HG03095 (cell line): ENCODE results near the gene DDX41.
"Not testable (repeated sequence)": the region's sequence is repeated elsewhere in the genome, so short reads cannot be mapped to it uniquely, and the experiment has no call there.

Source experiments
- ATAC-seq: cut with Tn5 transposase; IDR thresholded peaks from one replicate; pipeline ENCODE4 v1.9.1; 2021; ENCODE audit warnings: moderate library complexity; ENCODE audit not compliant: unreplicated experiment

Gene DDX41

DNA sequence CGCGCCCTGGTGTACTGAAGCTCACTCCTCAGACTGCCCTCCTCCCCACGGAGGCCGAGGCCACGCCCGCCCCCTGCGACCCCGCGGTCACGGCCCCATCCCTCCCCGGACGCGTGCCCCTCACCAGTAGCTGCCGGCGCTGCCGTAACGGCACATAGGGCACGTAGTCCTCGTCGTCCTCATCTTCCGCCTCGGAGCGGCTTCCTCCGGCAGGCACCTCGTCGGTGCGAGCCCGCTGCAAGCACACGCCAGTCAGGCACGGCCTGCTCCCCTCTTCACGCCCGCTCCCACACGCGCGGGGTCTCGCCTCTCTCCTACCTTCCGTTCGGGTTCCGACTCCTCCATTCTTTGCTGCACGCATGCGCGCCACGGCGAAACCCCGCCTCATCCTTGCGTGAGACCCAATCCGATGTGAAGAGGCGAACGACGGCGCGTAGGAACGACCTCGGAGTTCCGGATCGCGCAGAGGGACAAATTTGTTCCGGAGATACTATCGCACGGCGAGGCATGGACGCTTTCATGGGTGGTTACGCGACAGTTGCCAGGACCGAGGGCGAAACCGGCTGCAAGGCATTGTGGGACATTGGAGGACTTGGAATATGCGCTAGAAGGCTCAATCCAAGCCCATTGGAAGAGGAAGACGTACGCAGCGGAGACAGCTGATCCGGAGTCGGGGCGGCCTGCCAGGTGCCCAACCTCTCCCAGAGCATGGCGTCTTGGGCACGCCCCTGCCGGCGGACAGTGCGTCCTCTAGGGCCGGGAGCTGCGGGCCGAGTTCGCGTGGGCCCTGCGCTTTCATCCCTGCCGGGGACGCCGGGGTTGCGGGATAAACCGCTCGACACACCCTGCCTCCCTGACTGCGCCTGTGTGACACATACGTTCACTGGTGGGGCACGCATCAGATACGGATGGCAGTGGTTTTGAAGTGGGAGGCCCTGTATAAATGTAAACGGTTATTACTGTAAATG is at the start of gene DDX41:
Gene DDX41, minus strand, starts transcription at position 361 of the 968 bp plus-strand sequence. Its CDS starts 16 bp downstream, at position 345.
- ATAC-seq: peak; percentile 69

DNA sequence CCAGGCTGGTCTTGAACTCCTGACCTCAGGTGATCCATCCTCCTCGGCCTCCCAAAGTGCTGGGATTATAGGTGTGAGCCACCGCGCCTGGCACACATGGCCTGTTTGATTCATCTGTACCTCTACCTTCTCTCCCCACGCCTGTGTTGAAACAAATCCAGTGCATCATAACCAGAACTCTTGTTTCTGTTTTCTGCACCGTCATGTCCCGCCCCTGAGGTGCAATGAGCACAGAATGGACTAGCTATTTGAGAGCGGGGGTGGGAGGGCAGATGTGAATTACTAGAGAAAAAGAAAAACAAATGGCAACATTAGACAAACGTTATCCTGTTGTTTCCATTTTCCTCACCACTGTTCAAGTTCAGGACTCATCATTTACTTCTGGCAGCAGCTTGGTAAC is 48.3 kb upstream of the DDX41 start:
- ATAC-seq: no peak

DNA sequence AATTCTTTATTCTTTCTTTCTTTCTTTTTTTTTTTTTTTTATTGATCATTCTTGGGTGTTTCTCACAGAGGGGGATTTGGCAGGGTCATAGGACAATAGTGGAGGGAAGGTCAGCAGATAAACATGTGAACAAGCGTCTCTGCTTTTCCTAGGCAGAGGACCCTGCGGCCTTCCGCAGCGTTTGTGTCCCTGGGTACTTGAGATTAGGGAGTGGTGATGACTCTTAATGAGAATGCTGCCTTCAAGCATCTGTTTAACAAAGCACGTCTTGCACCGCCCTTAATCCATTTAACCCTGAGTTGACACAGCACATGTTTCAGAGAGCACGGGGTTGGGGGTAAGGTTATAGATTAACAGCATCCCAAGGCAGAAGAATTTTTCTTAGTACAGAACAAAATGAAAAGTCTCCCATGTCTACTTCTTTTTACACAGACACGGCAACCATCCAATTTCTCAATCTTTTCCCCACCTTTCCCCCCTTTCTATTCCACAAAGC is 42.7 kb upstream of the DDX41 start:
- not testable (repeated sequence) for ATAC-seq

- ATAC-seq: no peak
Measured at GRCh38 chr5:177557796-177558195, 41.0 kb upstream of the DDX41 start.

- no peak for ATAC-seq
Measured at GRCh38 chr5:177557041-177557647, 40.4 kb upstream of the DDX41 start.

DNA sequence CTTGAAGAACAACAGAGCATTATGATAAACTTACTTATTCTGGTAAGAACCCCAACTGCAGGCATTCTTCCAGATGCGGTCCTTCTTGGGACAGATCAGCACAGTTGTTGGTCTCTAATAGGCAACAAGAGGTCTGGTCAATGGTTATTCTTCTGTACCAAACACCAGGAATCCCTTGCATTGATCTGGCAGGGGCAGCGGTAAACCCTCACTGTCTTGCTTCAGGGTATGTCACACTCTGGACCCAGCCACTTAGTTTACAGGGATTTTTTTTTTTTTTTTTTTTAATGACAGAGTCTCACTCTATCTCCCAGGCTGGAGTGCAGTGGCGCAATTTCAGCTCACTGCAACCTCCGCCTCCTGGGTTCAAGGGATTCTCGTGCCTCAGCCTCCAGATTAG is 38.9 kb upstream of the DDX41 start:
- ATAC-seq: no peak

- no peak for ATAC-seq
Measured at GRCh38 chr5:177555228-177555627, 38.5 kb upstream of the DDX41 start.

DNA sequence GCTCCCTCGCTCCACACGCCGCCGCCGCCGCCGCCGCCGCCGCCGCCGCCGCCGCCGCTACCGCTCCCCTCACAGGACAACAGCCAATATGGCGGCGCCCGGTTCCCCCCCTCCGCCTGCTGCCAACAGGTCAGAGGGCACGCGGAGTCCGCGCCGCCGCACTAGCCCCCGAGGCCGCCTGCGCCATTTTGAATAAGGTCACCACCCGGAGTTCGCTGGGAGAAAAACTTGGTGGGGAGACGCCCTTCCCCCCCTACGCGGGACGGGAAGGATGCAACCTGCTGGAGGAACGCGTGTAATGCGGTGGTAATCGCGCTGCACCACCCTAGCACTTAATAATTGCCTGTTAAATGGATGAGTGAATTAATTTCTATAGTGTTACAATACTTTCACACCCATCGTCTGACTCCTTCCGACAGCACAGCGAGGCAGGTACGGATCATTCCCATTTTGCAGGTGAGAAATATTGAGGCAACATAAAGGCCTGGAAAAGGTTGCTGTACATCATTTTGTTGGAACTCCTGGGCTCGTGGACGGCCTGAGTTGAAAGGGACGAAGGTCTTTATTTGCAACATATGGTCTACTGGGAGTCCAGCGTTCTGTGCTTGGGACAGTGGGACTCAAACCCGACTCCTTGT is 37.8 kb upstream of the DDX41 start, which contains the start of gene FAM193B:
Gene FAM193B, minus strand, starts transcription at position 90 of the 638 bp plus-strand sequence. CDS start 105 bp downstream, outside the sequence.
- ATAC-seq: peak; percentile 91

DNA sequence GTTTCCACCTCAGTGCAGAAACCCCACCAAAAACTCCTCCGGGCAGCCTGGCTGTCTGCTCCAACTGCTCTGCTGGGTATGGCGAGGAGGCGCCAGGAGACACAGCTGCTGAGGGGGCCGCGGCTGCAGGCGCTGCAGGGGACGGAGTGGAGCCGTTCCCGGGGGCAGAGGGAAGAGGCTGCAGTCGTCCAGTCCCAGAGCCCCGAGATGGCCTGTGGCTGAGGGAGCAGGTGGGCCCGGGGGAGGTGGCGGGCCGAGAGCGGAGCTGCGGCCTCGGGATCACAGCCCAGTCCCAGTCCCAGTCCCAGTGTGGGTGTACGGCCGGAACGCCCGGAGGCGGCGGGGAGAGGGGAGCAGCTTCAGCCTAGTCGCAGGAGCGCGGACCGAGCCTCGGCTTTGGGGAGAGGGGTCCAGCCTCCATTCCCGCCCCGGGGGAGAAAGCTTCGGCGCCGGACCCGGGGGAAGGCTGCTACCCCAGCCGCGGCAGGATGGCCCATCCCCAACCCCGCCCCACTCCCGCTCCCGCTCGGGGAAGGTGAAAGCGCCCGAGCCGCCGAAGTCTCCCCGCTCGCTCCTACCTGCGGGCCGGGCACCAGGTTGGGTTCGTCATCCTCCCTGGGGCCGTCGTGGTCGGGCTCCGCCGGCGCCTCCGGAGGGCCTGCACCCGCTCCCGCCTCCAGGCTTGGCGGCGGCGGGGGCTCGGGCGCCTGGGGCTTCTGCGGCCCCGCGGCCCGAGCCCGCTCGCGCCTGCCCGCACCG is 37.1 kb upstream of the DDX41 start:
- peak; percentile 40 for ATAC-seq

GRCh38 chr5:177552839-177553455 is 36.2 kb upstream of the DDX41 start:
- no peak for ATAC-seq

DNA sequence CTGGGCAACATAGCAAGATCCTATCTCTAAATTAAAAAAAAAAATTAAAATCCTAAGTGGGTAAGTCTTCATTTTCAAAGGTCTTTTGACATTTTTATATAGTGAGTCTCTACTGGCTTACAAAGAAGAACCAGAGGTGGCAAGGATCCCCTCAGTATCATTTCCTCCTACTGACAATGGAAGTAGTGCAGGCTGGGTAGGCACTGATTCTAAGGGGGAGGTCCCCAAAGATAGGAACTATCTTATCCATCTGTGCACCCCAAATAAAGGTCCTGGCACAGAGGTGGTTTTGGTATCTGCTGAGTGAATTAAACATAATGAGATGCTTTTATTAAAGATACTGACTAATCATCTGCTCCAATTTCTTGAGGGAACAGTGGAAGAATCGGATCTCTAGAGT is 33.4 kb upstream of the DDX41 start:
- ATAC-seq: no peak

DNA sequence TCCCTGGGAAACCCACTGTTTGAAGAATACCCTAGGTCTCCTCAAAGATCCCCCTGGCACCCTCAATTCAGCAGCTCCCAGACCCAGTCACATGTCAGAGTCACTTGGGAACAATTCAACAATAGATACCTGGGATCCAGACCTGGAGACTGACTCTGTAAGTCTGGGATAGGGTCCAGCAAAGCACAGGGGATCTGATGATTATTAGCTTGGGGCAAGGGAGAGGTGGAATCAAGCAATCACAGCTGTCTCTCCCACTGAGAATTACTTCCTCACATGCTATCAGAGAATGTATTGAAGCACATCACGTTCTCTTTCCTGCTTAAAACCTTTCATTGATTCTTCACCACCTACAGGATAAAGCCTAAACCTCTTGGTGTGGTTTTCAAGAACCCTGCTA is 31.7 kb upstream of the DDX41 start:
- no peak for ATAC-seq

DNA sequence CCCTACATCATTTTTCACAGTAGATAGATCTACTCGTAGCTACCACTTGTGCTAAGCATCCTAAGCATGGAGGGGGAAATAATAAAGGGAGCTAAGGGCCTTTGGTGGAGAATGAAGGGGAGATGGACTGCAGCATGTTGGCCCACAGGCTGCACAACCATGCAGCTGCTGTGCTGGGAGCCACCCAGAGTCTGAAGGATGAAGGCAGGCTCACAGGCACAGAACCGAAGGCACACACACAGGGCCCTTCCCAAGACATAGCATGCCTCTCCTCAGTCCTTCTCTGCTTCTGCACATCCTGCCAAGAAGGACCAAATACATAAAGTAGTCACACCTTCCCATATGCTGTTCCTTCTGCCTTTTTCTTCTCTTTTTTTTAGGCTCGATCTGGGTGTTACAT is 31.0 kb upstream of the DDX41 start:
- no peak for ATAC-seq

GRCh38 chr5:177546258-177546741 is 29.5 kb upstream of the DDX41 start:
- ATAC-seq: no peak

GRCh38 chr5:177545487-177546257 is 28.9 kb upstream of the DDX41 start:
- no peak for ATAC-seq

GRCh38 chr5:177542816-177543465 is 26.2 kb upstream of the DDX41 start:
- ATAC-seq: no peak

DNA sequence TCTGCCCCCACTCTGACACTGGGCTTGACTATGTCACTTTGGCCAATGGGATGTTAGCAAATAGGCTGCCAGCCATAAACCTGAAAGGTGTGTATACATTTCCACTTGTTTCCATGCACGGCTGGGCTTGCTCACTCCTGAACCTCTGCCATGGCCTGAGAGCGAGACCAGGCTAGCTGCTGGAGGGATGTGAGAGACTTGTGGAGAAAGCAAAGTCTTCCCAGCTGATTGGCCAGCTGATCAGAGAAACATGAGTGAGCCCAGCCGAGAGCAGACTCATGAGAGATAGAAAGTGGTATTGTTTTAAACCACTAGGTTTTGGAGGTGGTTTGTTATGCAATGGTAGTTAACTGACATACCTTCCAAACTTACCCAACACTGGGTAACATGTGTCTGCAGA is 23.7 kb upstream of the DDX41 start:
- ATAC-seq: no peak

GRCh38 chr5:177539411-177539810 is 22.6 kb upstream of the DDX41 start:
- no peak for ATAC-seq

GRCh38 chr5:177538876-177539275 is 22.1 kb upstream of the DDX41 start:
- no peak for ATAC-seq
